ENCODE measurements around the gene CHMP1B.

The CHMP1B gene, protein sequence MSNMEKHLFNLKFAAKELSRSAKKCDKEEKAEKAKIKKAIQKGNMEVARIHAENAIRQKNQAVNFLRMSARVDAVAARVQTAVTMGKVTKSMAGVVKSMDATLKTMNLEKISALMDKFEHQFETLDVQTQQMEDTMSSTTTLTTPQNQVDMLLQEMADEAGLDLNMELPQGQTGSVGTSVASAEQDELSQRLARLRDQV

DNA sequence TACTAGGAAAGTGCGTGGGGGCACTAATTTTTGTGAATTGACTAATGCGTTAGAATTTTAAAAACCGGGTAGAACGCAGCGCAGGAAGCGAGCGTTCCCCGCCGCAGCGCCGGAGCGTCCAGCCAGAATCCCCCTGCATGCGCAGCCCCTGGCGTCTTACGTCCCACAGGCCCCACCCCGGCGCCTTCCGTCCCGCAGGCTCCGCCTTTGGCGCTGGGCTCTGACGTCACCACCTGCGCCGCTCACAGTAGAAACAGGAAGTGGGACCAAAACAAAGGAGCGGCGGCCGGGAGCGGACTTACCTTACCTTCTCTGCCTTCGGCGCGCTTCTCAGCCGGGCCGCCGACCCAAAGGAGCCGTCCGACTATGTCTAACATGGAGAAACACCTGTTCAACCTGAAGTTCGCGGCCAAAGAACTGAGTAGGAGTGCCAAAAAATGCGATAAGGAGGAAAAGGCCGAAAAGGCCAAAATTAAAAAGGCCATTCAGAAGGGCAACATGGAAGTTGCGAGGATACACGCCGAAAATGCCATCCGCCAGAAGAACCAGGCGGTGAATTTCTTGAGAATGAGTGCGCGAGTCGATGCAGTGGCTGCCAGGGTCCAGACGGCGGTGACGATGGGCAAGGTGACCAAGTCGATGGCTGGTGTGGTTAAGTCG, at the start of gene CHMP1B:
TSS of gene CHMP1B (plus strand) at position 268 of the 660 bp plus-strand sequence. CDS start at position 367, 99 bp downstream.
- DNase-seq = peak; percentile 75

DNA sequence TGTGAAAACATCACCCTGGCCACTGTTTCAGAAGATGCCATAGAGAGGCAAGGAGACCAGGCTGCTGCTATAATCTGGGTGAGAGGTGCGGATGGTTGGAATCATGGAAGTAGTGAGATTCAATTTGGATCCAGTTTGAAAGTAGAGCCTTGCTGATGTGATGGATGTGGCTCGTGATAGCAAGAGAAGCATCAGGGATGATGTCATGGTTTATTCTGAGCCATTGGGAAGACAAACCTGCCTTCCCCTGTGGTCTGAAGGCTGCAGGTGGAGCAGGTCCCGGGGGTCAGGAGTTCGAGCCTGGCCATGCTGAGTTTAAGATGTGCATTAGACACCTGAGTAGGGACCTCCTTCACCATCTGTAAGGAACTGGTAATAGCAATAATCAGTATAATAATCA, 49.6 kb upstream of the CHMP1B start:
- no peak for DNase-seq

GRCh38 chr18:11802158-11802557, 49.1 kb upstream of the CHMP1B start:
- no peak for DNase-seq

GRCh38 chr18:11802586-11802985, 48.6 kb upstream of the CHMP1B start:
- DNase-seq = no peak

DNA sequence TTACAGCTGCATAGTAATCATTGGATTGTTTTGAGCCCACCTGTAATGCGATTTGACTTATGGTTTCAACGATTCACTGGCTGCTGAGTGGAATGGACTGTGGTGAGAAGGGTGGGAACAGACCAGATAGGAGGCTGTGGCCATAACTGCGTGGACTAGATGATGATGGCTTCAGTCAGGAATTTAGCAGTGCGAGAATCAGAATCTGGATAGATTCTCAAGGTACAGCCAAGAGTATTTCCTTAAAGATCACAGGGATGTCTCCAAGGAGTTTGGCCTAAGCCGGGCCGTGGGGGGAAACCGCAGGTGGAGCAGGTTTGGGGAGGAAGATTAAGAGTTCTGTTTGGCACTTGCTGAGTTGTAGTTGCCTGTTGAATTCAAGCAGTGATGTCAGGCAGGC, 44.0 kb upstream of the CHMP1B start:
- DNase-seq = no peak

- no peak for DNase-seq
Measured at GRCh38 chr18:11808001-11808855, 43.0 kb upstream of the CHMP1B start.

GRCh38 chr18:11809895-11810294, 41.3 kb upstream of the CHMP1B start:
- DNase-seq = no peak

DNA sequence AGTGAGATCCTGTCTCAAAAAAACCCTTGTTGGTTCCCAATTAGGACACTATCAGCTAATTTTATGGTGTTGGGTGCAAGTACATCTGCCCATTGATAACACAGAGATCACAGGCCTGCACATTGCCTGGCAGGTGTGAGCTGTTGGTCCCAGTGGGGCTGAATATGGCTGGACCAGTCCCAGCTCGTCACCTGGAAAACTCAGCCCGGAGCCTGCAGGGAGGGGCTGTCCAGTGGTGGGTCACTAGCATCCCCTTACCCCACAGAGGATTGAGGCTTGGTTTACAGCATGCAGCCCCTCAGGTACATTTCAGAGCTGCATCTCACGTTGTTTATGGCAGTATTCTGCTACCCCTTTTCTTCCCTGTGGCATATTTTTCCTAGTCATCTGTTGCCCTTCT, 40.8 kb upstream of the CHMP1B start:
- no peak for DNase-seq

GRCh38 chr18:11811009-11811408, 40.2 kb upstream of the CHMP1B start:
- no peak for DNase-seq

DNA sequence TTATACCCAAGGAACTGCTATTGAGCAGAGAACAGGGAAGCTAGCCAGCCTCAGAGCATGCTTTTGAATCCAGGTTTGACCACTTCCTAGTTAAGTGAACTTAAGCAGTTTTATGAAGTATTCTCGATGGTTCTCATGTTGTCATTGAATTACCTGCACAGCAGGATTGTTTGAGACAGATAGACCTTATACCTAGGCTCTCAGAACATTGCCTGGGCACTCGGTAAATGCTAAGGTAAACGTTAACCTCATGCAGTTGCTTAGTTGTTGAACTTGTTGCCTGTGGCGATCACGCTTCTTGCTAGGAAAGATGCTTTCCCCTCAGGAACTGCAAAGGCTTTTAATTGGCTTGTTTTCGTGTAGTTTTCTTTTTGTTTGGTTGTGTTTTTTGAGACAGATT, 34.0 kb upstream of the CHMP1B start:
- DNase-seq = no peak

DNA sequence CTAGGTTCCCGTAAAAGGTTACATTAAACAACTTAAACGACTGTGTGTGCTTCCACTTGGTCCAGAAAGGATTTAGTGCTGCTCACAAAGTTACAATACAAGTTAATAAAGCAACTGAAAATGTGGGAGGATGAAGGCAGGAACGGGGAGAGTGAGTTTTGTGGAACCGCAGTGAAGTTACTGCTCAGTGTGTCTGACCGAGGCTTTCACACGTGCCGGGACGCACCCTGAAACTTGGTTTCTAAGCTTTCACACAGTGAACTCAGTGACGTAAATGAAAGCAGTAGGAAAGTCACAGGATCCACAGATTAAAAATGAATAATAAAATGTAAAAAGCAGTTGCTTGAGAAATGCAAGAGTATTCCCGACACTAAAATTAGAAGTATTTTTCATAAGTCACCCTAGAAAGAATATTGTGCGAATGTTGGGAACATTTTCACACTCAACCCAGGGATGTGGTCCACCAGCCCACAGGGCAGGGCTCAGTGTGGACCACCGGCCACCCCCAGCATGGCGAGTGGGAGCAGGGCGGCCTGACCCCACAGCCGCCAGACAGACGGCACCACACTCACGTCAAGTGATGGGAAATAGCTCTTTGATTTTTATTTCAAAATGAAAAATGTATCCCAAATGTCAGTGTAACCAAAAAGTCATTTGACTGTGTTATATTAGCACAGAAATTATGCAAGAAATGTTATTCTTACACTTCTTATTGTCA, 32.6 kb upstream of the CHMP1B start:
- no peak for DNase-seq

GRCh38 chr18:11819938-11820337, 31.3 kb upstream of the CHMP1B start:
- DNase-seq = no peak

DNA sequence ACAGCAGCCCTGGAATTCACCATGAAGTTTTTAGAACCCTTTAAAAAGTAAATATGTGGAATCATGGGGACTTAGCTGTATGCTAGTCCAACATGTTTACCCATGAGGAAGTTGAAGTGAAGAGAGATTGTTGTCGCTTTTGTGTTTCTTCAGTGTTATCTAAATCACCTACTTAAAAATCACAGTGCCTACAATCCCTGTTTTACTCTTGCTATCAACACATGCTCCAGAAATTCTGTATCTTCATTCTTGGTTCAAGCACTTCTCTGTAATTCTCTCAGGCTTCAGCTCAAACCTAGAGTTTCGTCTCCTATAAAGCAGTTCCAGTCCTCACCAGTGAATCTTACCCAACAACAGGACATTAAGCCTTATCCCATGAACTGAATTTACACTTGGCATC, 30.5 kb upstream of the CHMP1B start:
- no peak for DNase-seq

DNA sequence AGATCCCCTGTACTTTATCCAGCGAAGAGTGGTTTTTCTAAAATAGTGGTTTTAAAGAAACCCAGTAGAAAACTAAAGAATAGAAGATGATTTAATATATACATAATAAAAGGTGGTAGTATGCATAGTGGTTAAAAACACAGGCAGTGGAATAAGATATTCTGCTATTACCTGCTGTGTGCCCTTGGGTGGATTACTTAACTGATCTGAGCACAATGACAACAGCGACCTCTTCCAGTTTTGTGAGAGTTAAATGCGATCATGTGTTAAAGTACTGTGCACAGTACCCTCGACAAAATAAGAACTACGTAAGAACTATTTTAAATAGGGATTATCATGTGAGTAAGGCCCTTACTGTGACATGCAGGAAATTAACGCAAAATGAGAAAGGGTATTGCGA, 30.0 kb upstream of the CHMP1B start:
- DNase-seq = no peak

GRCh38 chr18:11821643-11822237, 29.5 kb upstream of the CHMP1B start:
- no peak for DNase-seq

- DNase-seq = no peak
Measured at GRCh38 chr18:11823545-11823944, 27.7 kb upstream of the CHMP1B start.

GRCh38 chr18:11826836-11827235, 24.4 kb upstream of the CHMP1B start:
- no peak for DNase-seq

- no peak for DNase-seq
Measured at GRCh38 chr18:11828786-11829432, 22.3 kb upstream of the CHMP1B start.

GRCh38 chr18:11830585-11830984, 20.6 kb upstream of the CHMP1B start:
- no peak for DNase-seq

DNA sequence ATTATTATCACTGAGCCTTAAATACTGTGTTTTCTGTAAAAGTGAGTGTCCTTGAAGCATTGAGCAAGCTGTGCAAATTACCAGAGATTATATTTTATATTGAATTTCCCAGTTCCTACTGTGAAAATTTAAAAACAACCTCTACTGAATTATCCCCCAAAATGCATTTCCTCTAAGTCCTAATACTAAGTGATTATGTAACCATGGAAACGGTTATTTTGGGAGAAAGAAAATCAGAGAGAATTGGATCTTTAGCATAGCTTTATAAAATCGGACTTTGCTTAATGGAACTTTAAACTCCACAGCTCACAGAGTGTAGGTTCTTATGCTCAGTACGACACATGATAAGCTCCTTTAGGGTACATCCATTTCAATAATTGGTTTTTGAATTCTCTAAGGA, 19.3 kb upstream of the CHMP1B start:
- DNase-seq = no peak

GRCh38 chr18:11834772-11835171, 16.4 kb upstream of the CHMP1B start:
- no peak for DNase-seq

DNA sequence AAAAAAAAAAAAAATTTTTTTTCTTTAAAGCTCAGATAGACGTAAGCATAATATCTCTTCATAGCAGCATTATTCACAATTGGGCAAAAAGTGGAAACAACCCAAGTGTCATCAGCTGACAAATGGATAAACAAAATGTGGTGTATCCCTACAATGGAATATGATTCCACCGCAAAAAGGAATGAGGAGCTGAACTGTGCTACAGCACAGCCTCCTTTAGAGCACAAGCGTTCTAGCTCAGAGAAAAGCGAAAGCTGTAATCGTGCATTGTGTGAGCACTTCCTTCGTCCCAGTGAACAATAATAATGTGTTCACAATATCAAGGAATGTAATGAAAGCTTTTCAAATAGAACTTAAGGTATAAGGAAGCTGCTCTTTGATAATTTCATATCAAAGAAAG, 11.7 kb upstream of the CHMP1B start:
- DNase-seq = no peak

Measured in SHP77 treated with DMSO at 0.1 percent for 48 hours (cell line).